GM12892 (cell line): Measurements from ENCODE around the gene DPEP3.

Source experiments
- POLR2A ChIP-seq: IDR thresholded peaks from 2 replicates; pipeline ENCODE4 v1.6.1; 2011; ENCODE audit warnings: low read depth, low read length, control low read depth
- POLR2AphosphoS5 ChIP-seq: IDR thresholded peaks from 2 replicates; pipeline ENCODE4 v1.6.1; 2011; ENCODE audit warnings: low read depth, low read length, control low read depth
- TAF1 ChIP-seq: IDR thresholded peaks from 2 replicates; pipeline ENCODE4 v1.6.1; 2011; ENCODE audit warnings: low read depth, mild to moderate bottlenecking, control low read depth, low read length, borderline replicate concordance

- TF ChIP-seq POLR2AphosphoS5 (no peak), TAF1 (no peak), POLR2A (no peak)
Observed at GRCh38 chr16:67939507-67940445, 40.5 kb downstream of the DPEP3 start.
